H1 (cell line): Measurements from ENCODE around the gene ADCYAP1. TPM values are rescaled to one million over a fixed set of nuclear protein-coding genes. Genes with fewer than 3 reads are reported as not detected.
A peak's percentile ranks its signal among the peaks of the same experiment; 100 is the strongest.

Experiments used
- CTCF ChIA-PET: fragments of 300-600 bp; sonication (Branson Sonifier 250); formaldehyde crosslinking; loops from one replicate; lab custom pipeline; 2021; ENCODE audit not compliant: partially characterized antibody; lab: Charles Lee
- POLR2A ChIA-PET: fragments of 300-600 bp; sonication (Branson Sonifier 250); formaldehyde crosslinking; loops from one replicate; lab custom pipeline; 2021; ENCODE audit warnings: inconsistent platforms; ENCODE audit not compliant: partially characterized antibody; lab: Charles Lee
- DNase-seq, 2 experiments: peaks; one replicate each; pipeline versions ENCODE4 v3.0.0 to v3.0.0-alpha.2; 2010 to 2022; ENCODE audit warnings: low spot score in 2 of 2, low read depth in 1 of 2, mixed read lengths in 1 of 2
- FAIRE-seq: peaks from 2 replicates; lab custom pipeline; 2011; peaks lifted over from hg19 to GRCh38; lab: Jason Lieb, UNC
- H2AFZ ChIP-seq: 2 replicates; pipeline ENCODE4 v1.8.1; 2012; ENCODE audit warnings: low read length, inconsistent platforms
- H2AK5ac ChIP-seq: 2 replicates; pipeline ENCODE4 v1.6.1; 2013; ENCODE audit warnings: low read depth, low read length
- H2BK120ac ChIP-seq: replicated peaks from 2 replicates; pipeline ENCODE3; 2013; ENCODE audit warnings: low read depth, low read length, inconsistent platforms
- H2BK12ac ChIP-seq: 2 replicates; pipeline ENCODE4 v1.6.1; 2013; ENCODE audit warnings: low read depth, low read length
- H2BK15ac ChIP-seq: 2 replicates; pipeline ENCODE4 v1.6.1; 2013; ENCODE audit warnings: low read length
- H2BK20ac ChIP-seq: 2 replicates; pipeline ENCODE4 v1.6.1; 2013; ENCODE audit warnings: low read length
- H2BK5ac ChIP-seq: 2 replicates; pipeline ENCODE4 v1.6.1; 2013; ENCODE audit warnings: low read depth, low read length
- H3K14ac ChIP-seq: 2 replicates; pipeline ENCODE4 v1.6.1; 2013; ENCODE audit warnings: inconsistent platforms; ENCODE audit not compliant: insufficient read length
- H3K18ac ChIP-seq: 2 replicates; pipeline ENCODE4 v1.6.1; 2013; ENCODE audit warnings: low read length; ENCODE audit errors: extremely low read depth
- H3K23ac ChIP-seq: 2 replicates; pipeline ENCODE4 v1.6.1; 2013; ENCODE audit warnings: inconsistent platforms; ENCODE audit not compliant: insufficient read length
- H3K23me2 ChIP-seq: 2 replicates; pipeline ENCODE4 v1.6.1; 2013; ENCODE audit warnings: low read depth, low read length
- H3K27ac ChIP-seq: 2 replicates; pipeline ENCODE4 v1.6.1; 2011; ENCODE audit warnings: low read depth, low read length, inconsistent platforms
- H3K27me3 ChIP-seq, 4 experiments: replicated peaks in 1 of 4; 1 replicate in 1 of 4; 2 replicates in 3 of 4; pipeline versions ENCODE4 v1.6.1 to v1.8.1; 2011 to 2013; ENCODE audit warnings: low read length in 3 of 4, mild to moderate bottlenecking in 3 of 4, inconsistent platforms in 2 of 4, mixed read lengths in 2 of 4, moderate library complexity in 1 of 4; ENCODE audit not compliant: control insufficient read depth in 3 of 4, insufficient read depth in 3 of 4; ENCODE audit errors: extremely low read depth in 1 of 4
- H3K36me3 ChIP-seq, 4 experiments: 2 replicates each; pipeline versions ENCODE4 v1.6.1 to v1.8.1; 2011 to 2013; ENCODE audit warnings: mild to moderate bottlenecking in 4 of 4, low read length in 3 of 4, moderate library complexity in 2 of 4, control low read depth in 1 of 4, inconsistent platforms in 1 of 4; ENCODE audit not compliant: insufficient read depth in 4 of 4, control insufficient read depth in 2 of 4
- H3K4ac ChIP-seq: replicated peaks from 2 replicates; pipeline ENCODE3; 2013; ENCODE audit warnings: low read length, low read depth, mixed read lengths, inconsistent platforms; ENCODE audit not compliant: insufficient read length
- H3K4me1 ChIP-seq, 4 experiments: replicated peaks in 1 of 4; 1 replicate in 1 of 4; 2 replicates in 3 of 4; pipeline versions ENCODE4 v1.6.1 to v1.8.1; 2011 to 2013; ENCODE audit warnings: low read length in 3 of 4, inconsistent platforms in 2 of 4, mixed read lengths in 1 of 4; ENCODE audit not compliant: insufficient read depth in 4 of 4, control insufficient read depth in 3 of 4
- H3K4me2 ChIP-seq, 2 experiments: 2 replicates each; pipeline versions ENCODE4 v1.6.1 to v1.8.1; 2011 to 2013; ENCODE audit warnings: low read depth in 2 of 2, low read length in 2 of 2, control low read depth in 1 of 2, inconsistent platforms in 1 of 2, mild to moderate bottlenecking in 1 of 2; ENCODE audit not compliant: insufficient read depth in 1 of 2
- H3K4me3 ChIP-seq, 4 experiments: fragments of 200-600, 300-600 bp in 1 of 4; sonication (generic), shearing (Covaris generic), sonication (Bioruptor Twin) in 1 of 4; 2 replicates each; pipeline versions ENCODE4 v1.5.1 to v1.8.1; 2011 to 2016; ENCODE audit warnings: low read length in 4 of 4, low read depth in 3 of 4, control low read depth in 2 of 4, inconsistent platforms in 2 of 4, mild to moderate bottlenecking in 2 of 4, mixed read lengths in 1 of 4, moderate library complexity in 1 of 4; ENCODE audit not compliant: insufficient read depth in 2 of 4; ENCODE audit errors: extremely low read depth in 1 of 4
- H3K56ac ChIP-seq: replicated peaks from 2 replicates; pipeline ENCODE3; 2013; ENCODE audit warnings: low read depth, mild to moderate bottlenecking, mixed read lengths, low read length, inconsistent platforms; ENCODE audit not compliant: insufficient read length
- H3K79me1 ChIP-seq: 2 replicates; pipeline ENCODE4 v1.6.1; 2013; ENCODE audit warnings: low read depth, low read length, control low read depth
- H3K79me2 ChIP-seq, 2 experiments: 2 replicates each; pipeline versions ENCODE4 v1.6.1 to v1.8.1; 2012 to 2013; ENCODE audit warnings: low read length in 2 of 2, mild to moderate bottlenecking in 2 of 2, inconsistent platforms in 1 of 2; ENCODE audit not compliant: insufficient read depth in 2 of 2, control insufficient read depth in 1 of 2
- H3K9ac ChIP-seq, 4 experiments: replicated peaks in 1 of 4; 1 replicate in 1 of 4; 2 replicates in 3 of 4; pipeline versions ENCODE4 v1.6.1 to v1.8.1; 2011 to 2013; ENCODE audit warnings: low read depth in 3 of 4, low read length in 3 of 4, control low read depth in 2 of 4, mild to moderate bottlenecking in 2 of 4, moderate library complexity in 2 of 4, inconsistent platforms in 1 of 4; ENCODE audit errors: extremely low read depth in 1 of 4
- H3K9me3 ChIP-seq, 2 experiments: 2 replicates each; pipeline versions ENCODE4 v1.6.1 to v1.8.1; 2012 to 2013; ENCODE audit warnings: mild to moderate bottlenecking in 2 of 2, moderate library complexity in 2 of 2, control low read depth in 1 of 2, inconsistent platforms in 1 of 2, low read depth in 1 of 2, low read length in 1 of 2, mixed read lengths in 1 of 2; ENCODE audit not compliant: insufficient read depth in 2 of 2
- H4K20me1 ChIP-seq, 2 experiments: replicated peaks in 1 of 2; 2 replicates each; pipeline versions ENCODE3 to v1.8.1; 2011 to 2013; ENCODE audit warnings: inconsistent platforms in 2 of 2, low read length in 2 of 2, mild to moderate bottlenecking in 1 of 2; ENCODE audit not compliant: insufficient read depth in 2 of 2, control insufficient read depth in 1 of 2
- H4K5ac ChIP-seq: 2 replicates; pipeline ENCODE4 v1.6.1; 2013; ENCODE audit warnings: low read length, low read depth, mixed read lengths, inconsistent platforms; ENCODE audit not compliant: insufficient read length
- H4K8ac ChIP-seq: 2 replicates; pipeline ENCODE4 v1.8.0; 2013; ENCODE audit warnings: mild to moderate bottlenecking, moderate library complexity, low read length, inconsistent platforms; ENCODE audit not compliant: insufficient read depth; ENCODE audit errors: extremely low read depth
- H4K91ac ChIP-seq: replicated peaks from 2 replicates; pipeline ENCODE3; 2013; ENCODE audit warnings: low read length, mixed read lengths, inconsistent platforms; ENCODE audit not compliant: insufficient read length
- BRCA1 ChIP-seq: IDR thresholded peaks from 2 replicates; pipeline ENCODE4 v1.6.1; 2012; ENCODE audit warnings: low read depth, low read length, improper control_type of control experiment
- GABPA ChIP-seq: IDR thresholded peaks from 2 replicates; pipeline ENCODE4 v1.6.1; 2011; ENCODE audit warnings: mild to moderate bottlenecking, low read length, moderate library complexity, borderline replicate concordance; ENCODE audit not compliant: insufficient read depth
- MAX ChIP-seq: IDR thresholded peaks from 2 replicates; pipeline ENCODE4 v1.6.1; 2012; ENCODE audit warnings: inconsistent platforms
- RBBP5 ChIP-seq: IDR thresholded peaks from 2 replicates; pipeline ENCODE4 v1.7.1; 2012; ENCODE audit warnings: low read depth, mild to moderate bottlenecking, inconsistent platforms, low read length, moderate library complexity, borderline replicate concordance
- SUZ12 ChIP-seq: fragments of 200-600 bp; sonication (generic); IDR thresholded peaks from 2 replicates; pipeline ENCODE4 v1.6.1; 2012; ENCODE audit warnings: mild to moderate bottlenecking, inconsistent platforms, low read length, moderate library complexity, mixed read lengths
- TAF1 ChIP-seq: IDR thresholded peaks from 2 replicates; pipeline ENCODE4 v1.6.1; 2011; ENCODE audit warnings: mild to moderate bottlenecking, low read depth, low read length
- TBP ChIP-seq: IDR thresholded peaks from 2 replicates; pipeline ENCODE4 v1.6.1; 2011; ENCODE audit warnings: low read depth, low read length, improper control_type of control experiment
- WGBS, 2 experiments: shearing (Covaris generic) in 1 of 2; methylation state at CpG; one replicate each; pipeline versions ENCODE4 v1.1.6 to v1.1.7; 2013 to 2015; ENCODE audit warnings: low lambda C conversion rate in 2 of 2, mixed read lengths in 2 of 2, inconsistent platforms in 1 of 2, low coverage in 1 of 2, missing lambda C conversion rate in 1 of 2; ENCODE audit not compliant: insufficient replicate concordance in 2 of 2, insufficient coverage in 1 of 2, insufficient read length in 1 of 2; ENCODE audit errors: extremely low coverage in 1 of 2, missing lambda C conversion rate in 1 of 2; 5-methylcytosine and 5-hydroxymethylcytosine counted together
- long read RNA-seq, 2 experiments: library from RNA in 1 of 2; library from capped mRNA in 1 of 2; stranded (forward); transcript quantifications; one replicate each; pipeline ENCODE4 v2.0.0, GENCODE V29; 2021; ENCODE audit warnings: inconsistent platforms in 1 of 2
- polyA minus RNA-seq, 3 experiments: library from RNA; depleted of rRNA, polyadenylated mRNA; stranded (reverse); fragments of >200 nt; gene quantifications; 1 replicate in 2 of 3; 2 replicates in 1 of 3; pipeline ENCODE4 v1.2.3, GENCODE V29; 2011
- polyA plus RNA-seq, 7 experiments: library from polyadenylated mRNA; depleted of rRNA in 3 of 7; stranded (reverse) in 5 of 7; unstranded in 2 of 7; fragments of >200 nt in 5 of 7; fragments of 200-250 nt in 2 of 7; gene quantifications; 1 replicate in 5 of 7; 2 replicates in 1 of 7; 4 replicates in 1 of 7; pipeline versions ENCODE4 v1.2.1 to v1.2.3, GENCODE V29; 2011 to 2013; ENCODE audit warnings: missing spikeins in 2 of 7, mixed read lengths in 2 of 7
- total RNA-seq: library from RNA; stranded (reverse); fragmentation: NEBNext Ultra II Directional; extraction: Animal tissue kit (Norgen Biotek cat#: 25700); gene quantifications from 2 replicates; pipeline ENCODE4 v1.2.1, GENCODE V29; 2021

Gene ADCYAP1
- not detected in 2 replicates for total RNA-seq
- polyA plus RNA-seq (2011; rRNA removed) = 0.02 and 0.14 TPM in 2 replicates
- 0.03 TPM for polyA plus RNA-seq (2011; cell fraction: cytosol; rRNA removed)
- not detected for polyA plus RNA-seq (2011; cell fraction: nucleus; rRNA removed)
- not detected in 4 replicates for polyA plus RNA-seq (2012, experiment 1 of 2)
- not detected for polyA plus RNA-seq (2012, experiment 2 of 2)
- polyA plus RNA-seq (2013, experiment 1 of 2) = not detected
- polyA plus RNA-seq (2013, experiment 2 of 2) = not detected
- not detected in 2 replicates for polyA minus RNA-seq (2011; rRNA and poly(A)+ RNA removed)
- polyA minus RNA-seq (2011; cell fraction: cytosol; rRNA and poly(A)+ RNA removed) = not detected
- polyA minus RNA-seq (2011; cell fraction: nucleus; rRNA and poly(A)+ RNA removed) = not detected
- long read RNA-seq, experiment 1 = 0 reads
- long read RNA-seq, experiment 2 = 0 reads

GRCh38 chr18:904218-905090 is at the start of gene ADCYAP1:
TSS of gene ADCYAP1 (plus strand) at chr18:904871. CDS start at chr18:905387, 516 bp downstream.
- H4K20me1 ChIP-seq = peaks cover 4 to 11% of the 10 kb centered on the region in 2 experiments
- TF ChIP-seq GABPA (no peak), MAX (peak; percentile 70), SUZ12 (peak; percentile 97), TAF1 (no peak), TBP (0 out of 2 replicates have a peak, but pooled peaks have one; percentile 27), BRCA1 (no peak), RBBP5 (0 out of 2 replicates have a peak, but pooled peaks have one; percentile 15)

More at GRCh38 chr18:904218-905090, at the start of gene ADCYAP1:
- Histone ChIP-seq H2BK5ac (no peak within 1 kb of the TSS), H2BK15ac (no peak within 1 kb of the TSS), H3K4ac (no peak within 1 kb of the TSS), H3K4me1 (peaks cover 3 to 30% (median 12%) of the 10 kb centered on the region in 4 experiments; a peak in 6 of 7 replicates), H3K27me3 (peaks cover 64 to 87% (median 76%) of the 10 kb centered on the region in 4 experiments), H3K18ac (peak within 1 kb of the TSS; percentile 78), H2AFZ (no peak within 1 kb of the TSS), H3K56ac (no peak within 1 kb of the TSS), H3K14ac (no peak within 1 kb of the TSS), H3K9ac (no peak within 1 kb of the TSS), H2BK20ac (0 out of 2 replicates have a peak within 1 kb of the TSS, but pooled peaks have one; percentile 72), H3K9me3 (no peaks in the 10 kb centered on the region; a peak in 1 of 4 replicates), H3K23me2 (peaks cover 21% of the 10 kb centered on the region; the same call in 1 of the 2 replicates), H4K8ac (0 out of 2 replicates have a peak within 1 kb of the TSS, but pooled peaks have one; percentile 8), H3K4me3 (peak within 1 kb of the TSS; percentile 40 to 68 (median 47); a peak in 7 of 8 replicates), H3K36me3 (peaks cover 0 to 6% (median 0%) of the 10 kb centered on the region in 4 experiments; a peak in 1 of 8 replicates), H3K79me1 (no peaks in the 10 kb centered on the region), H3K79me2 (no peaks in the 10 kb centered on the region), H2BK12ac (no peak within 1 kb of the TSS), H3K27ac (no peak within 1 kb of the TSS), H3K4me2 (peak within 1 kb of the TSS; percentile 91 to 93), H4K5ac (no peak within 1 kb of the TSS), H2BK120ac (no peak within 1 kb of the TSS), H3K23ac (no peak within 1 kb of the TSS), H4K91ac (no peak within 1 kb of the TSS), H2AK5ac (no peak within 1 kb of the TSS)
- ChIA-PET CTCF (interaction anchor here (0.9 to 1.6 kb wide), 12 partner anchors 8 to 348 kb away, joined by 3 to 7 read pairs (median 4); no protein-coding TSS in a partner anchor), POLR2A (interaction anchor here (0.9 to 1.0 kb wide), 2 partner anchors 188 to 315 kb away, joined by 3 read pairs; no protein-coding TSS in a partner anchor)
- 9% methylated on average over 47 of the region's 51 CpGs; no CpG with 5 or more reads in 1 of the 2 experiments for WGBS, 2 experiments
- DNase-seq (no peak), FAIRE-seq (no peak)
